ENCODE measurements around the gene CHIT1. TPM values are rescaled to one million over a fixed set of nuclear protein-coding genes. Genes with fewer than 3 reads are reported as not detected.

Gene CHIT1
- polyA plus RNA-seq, 1 donor = 0.10 TPM

DNA sequence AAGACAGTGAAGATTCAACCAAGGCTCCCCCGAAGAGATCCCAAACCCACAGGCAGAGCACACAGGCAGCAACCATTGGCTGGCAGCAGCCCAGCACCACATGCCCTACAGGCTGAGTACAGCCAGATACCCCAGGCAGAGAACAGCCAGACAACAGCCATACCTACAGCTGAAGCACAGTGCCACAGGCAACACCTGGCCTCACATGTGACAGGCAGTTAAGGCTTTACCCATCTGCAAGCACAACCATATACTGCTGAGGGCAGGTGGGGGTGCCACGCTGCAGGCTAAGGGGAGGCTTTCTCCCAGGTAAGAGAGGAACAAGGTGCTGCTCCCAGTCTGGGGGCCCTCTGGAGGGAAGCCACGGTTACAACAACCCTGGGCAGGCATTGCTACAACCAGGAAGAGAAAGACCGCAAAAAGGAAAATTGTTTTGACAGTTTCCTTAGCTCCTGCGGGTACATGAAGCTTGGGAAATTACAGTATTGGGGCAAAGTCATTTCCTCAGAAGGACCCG lies 12.3 kb downstream of the CHIT1 start:
- no peak for DNase-seq

DNA sequence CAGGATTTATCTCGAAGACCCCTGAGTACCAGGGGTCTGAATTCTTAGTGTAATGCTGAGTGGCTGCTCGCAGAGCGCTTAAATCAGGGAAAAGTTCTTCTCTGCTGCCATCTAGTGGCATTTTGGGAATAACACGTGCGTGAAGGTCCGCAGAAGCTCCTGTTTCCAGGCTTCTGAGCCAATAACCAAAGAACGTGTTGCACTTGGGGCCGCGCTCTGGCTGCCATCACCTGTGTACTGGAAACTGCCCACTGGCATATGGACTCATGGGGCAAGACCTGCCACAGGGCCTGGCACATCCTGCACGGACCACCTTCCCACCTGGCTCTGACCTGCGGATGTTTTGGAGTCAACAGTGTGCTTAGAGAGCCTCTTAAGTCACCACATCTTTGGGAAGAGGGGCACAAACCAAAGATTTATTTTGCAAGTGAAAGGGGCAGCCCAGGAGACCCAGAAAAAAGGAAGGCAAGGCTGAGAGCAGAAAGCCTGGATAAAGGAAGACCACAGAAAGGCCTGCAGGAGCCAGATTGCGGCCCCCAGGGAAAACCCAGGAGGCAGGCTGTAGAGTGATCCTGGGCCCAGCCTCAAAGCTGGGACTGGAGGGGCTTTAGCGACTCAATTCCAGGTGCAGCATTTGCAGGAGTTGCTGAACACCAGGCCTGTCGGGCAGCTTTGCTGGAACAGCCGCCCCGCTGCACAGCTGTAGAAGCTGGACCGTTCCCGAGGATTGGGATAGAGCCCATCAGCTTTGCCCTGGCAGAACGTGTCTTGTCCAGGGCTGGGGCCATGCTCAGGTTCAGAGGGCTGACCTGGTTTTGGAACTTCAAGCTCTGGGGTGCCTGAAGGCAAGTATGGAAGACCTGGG lies 13.0 kb downstream of the CHIT1 start:
- peak; percentile 82 for DNase-seq

DNA sequence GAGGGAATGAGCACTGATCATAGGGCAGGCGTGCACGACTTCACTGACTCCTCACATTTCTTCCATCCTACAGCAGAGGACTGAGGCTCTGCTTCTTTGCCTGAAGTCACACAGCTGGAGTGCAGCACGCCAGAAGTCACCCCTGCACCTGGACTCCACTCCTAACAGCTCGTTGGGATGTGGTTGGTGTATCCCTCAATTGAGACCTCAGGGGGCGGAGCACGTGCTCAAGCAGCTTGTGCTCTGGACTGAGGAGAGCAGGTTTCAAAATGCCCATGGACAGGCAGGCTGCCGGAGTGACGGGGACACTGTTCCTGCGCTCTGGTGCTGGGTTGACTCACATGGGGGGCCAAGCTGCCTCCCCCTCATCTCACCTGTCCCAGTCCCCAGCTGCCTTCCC lies 13.9 kb downstream of the CHIT1 start:
- DNase-seq = no peak

DNA sequence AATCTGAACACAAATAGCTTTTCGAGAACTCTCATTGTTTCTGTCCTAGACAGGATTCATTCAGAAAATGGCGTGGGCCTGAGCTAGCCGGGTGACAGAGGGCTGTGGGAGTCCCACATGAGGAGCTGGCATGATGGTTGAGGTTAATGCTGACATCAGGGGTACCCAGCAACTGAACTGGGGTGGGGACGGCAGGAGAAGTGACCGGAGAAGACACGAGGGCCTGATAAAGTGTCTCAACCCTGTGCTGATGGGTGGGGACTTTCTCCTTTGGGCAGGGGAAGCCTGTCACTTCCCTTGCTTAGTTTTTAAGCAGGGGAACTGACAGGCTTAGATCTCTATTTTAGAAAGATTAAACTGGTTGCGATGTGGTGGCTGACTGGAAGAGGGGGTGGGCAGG lies 14.6 kb downstream of the CHIT1 start:
- no peak for DNase-seq

DNA sequence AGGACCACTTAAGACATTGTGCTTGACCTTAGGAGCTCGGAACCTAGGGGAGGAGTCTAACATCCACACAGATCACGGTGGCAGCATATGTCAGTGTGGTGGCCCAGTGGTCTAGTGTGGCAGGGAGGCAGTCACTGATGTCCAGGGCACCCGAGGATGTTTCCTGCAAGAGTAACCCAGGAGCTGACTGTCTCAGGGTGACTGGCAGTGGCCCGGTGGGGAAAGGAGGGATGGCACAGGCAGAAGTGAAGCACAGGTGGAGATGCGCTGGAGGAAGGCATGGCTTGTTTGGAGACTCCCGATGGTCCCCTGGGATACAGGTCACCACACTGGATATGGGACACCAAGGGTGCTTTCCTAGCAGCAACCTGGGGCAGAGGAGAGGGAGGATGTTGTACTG lies 16.3 kb downstream of the CHIT1 start:
- no peak for DNase-seq

DNA sequence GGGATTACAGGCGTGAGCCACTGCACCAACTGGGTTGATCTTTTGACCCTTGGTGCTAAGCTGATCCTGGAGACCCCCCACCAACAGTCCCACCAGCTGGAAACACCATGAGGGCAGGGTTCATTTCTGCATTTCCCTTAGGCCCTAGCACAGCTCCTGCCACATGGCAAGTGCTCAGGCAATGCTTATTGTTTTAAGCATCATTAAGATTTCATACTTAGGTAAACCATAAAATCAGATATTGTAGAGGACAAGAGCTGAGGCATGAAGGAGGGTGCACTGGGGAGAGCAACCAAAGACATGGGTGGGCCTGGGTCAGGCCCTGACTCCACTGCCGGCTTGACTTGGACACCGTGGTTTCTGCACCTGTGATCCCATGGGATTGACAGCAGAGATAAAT lies 17.7 kb downstream of the CHIT1 start:
- no peak for DNase-seq

DNA sequence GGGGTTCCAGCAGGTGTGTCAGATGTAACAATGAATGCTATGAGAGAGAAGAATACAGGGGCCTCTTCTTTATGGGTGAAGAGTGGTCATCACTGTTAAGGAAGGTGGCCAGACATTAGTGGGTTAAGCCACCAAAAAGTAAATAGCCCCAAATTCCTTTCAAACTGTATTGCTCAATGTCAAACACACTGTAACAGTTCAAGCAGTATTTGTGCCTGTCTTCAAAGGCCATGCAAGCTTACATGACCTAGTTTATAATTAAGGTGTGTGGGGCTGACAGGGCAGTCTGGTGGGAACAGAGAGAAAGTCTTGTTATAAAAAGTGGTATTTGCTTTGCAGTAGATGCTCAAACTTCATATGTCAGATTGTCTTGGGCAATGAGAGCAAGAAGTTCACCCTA lies 18.5 kb downstream of the CHIT1 start:
- DNase-seq = no peak

DNA sequence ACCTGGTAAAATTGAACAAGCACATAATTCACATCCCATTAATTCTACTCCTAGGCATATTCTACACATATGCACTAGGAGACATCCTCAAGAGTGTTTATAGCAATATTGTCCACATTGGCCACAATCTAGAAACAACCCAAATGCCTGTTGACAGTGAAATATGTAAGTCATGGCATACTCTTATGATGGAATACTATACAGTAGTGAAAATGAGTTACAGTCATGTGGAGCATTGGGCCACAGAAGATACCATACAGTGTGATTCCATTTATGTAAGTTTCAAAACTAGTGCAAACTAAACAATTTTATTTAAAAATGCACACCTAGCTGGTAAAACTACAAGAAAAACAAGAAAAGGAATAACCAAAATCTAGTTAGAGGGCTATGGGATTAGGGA lies 19.1 kb downstream of the CHIT1 start:
- no peak for DNase-seq

DNA sequence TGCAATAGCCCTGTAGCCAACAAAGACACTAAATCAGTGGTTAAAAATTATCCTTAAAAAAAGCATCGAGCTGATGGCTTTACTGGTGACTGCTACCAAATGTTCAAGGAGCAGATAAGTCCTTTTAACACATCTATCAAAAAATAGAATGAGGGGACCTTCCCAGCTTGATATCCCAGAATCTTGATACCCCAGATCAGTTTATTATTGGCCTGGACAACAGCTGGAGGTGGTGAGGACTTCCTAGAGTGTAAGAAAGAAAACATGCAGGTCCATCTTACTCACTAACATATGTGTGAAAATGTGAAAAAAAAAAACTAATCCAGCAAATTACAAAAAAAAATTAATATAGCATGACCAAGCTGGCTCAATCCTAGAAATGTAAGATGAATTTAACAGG lies 21.3 kb downstream of the CHIT1 start:
- DNase-seq = no peak

DNA sequence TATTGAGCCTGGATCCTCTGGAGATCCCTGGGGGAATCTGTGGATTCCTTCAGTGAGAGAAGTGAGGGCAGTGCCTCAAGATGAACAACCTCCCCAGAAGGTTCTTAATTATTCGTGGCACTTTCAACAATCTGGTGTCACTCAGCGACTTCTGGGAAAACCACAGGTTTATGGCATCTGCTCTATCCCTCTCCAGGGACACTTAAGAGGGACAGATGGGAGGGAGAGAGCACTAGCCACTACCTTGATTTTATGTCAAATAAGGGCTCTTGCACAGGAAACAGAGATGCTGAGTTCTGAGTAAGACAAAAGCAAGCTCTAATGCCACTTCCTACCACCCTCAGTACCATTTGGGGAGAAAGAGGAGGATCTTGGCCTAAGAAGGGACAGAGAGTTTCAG lies 21.7 kb downstream of the CHIT1 start:
- DNase-seq = no peak

DNA sequence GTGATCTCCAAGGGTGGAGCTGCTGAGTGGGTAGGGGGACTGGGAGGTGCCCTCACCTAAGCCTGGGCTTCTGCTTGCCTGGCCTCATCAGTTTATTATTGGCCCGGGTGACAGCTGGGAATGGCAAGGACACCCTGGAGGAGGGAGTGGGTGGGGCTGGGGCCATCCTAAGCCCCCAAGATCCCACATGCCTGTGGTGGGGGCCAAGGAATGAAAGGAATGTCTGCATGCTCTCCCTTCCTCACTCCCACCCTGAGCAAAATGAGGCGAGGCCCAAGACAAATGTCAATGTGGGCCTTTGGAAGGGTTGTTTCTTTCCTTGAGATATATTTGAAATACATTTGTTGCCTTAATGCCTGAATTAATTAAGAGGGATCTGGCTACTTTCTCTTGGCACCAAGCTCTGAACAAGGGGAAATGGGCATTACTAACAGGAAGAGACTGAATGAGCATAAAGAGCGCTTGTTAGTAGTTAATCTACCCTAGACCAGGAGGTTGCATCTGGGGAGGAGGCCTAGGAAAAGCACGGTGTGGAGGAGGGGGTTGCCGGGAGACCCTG lies 23.3 kb downstream of the CHIT1 start:
- DNase-seq = no peak

DNA sequence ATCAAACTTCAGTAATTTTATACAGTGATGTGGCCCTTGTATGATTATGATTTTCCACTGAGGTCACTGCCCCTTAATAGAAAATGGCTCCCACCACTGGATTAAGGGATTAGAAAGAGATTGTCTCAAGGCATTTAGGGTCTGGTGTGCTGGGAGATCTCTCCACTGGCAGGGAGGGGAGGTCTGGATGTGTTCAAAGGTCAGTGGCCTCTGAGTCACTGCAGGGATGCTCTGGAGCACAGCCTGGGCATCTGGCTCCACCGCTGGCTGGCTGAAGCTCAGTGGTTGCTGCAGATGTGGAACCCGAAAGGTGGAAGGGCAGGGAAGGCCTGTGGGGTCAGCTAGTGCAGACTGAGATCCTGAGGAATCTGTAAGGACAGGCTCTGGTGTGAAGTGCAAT lies 24.7 kb downstream of the CHIT1 start:
- no peak for DNase-seq

DNA sequence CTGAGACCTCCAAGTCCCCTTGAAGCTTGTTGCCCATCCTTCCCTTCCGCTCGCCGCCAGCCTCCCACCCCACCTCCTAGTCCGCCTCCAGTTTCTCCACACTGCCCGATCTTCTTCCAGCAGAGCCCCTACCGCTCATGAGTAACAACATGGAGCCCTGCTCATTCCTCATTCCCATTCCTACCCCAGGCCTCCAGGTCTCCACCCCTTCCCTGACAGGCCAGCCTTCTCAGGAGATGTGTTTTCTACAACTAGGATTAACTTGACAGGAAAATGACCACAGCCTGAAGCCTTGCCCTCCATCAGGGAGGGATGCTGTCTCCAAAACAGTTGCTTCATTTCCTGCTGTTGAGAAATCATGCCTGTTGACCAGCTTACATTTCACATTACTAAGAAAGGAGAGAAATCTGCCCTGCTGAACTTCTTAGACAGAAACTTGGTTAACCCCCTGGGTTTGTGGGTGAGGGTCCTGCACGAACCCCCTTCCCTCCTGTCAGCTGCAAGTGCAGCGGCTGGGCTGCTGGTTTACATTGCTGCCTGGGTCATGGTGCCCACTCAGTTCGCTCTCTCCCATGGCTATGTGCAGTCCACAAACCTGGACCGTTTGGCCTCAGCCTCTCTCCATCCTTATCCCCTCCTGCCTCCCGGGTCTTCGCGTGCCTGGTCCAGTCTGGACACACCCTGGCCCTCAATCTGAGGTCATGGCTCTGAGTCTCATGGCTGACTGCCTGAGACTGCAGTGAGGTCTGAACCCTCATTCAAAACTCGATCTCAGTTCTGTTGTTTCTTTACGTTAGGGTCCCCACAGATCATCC lies 26.8 kb downstream of the CHIT1 start:
- no peak for DNase-seq

DNA sequence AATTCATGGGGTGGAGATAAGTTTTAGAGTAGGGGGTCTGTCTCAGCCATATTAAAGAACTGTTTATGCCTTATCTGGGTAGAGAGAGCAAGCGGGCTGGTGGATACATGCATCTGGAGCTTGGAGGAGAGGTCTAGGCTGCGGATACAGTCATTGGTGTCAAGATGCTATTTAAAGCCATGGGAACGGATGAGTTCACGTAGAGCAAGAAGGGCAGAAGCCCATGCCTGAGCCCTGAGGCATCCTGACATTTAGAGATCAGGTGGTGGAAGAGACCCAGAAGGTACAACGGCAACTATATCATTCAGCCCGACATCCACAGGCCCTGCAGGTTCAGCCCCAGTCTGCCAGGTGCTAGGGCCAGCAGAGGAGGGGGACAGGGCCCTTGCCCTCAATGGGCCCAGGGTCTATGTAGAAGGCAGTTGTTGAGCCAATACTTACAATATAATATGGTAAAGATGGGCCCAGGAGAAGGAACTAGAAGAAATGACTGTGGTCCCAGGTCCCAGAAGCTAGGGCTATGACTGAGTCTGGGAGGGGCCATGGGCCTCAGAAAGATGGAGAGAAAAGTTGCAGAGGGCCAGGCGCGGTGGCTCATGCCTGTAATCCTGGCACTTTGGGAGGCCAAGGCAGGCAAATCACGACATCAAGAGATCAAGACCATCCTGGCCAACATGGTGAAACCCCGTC lies 27.8 kb downstream of the CHIT1 start:
- DNase-seq = no peak

DNA sequence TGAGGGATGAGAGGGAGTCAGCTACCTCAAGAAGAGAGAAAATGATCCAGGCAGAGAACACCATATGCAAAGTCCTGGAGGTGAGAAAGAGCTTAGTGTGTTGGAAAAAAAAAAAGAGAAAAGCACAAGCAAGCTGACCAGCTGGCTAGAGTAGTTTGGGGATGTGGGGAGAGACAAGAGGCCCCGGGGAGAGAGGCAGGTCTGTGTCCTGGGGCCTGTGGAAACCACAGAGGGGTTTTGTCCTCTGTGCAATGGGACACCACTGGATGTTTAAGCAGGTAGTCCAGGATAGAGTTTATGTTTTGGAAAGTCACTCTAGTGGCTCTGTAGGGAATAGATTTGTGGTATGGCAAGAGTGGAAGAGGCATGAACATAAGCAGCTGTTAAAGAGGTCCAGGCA lies 28.6 kb downstream of the CHIT1 start:
- no peak for DNase-seq

DNA sequence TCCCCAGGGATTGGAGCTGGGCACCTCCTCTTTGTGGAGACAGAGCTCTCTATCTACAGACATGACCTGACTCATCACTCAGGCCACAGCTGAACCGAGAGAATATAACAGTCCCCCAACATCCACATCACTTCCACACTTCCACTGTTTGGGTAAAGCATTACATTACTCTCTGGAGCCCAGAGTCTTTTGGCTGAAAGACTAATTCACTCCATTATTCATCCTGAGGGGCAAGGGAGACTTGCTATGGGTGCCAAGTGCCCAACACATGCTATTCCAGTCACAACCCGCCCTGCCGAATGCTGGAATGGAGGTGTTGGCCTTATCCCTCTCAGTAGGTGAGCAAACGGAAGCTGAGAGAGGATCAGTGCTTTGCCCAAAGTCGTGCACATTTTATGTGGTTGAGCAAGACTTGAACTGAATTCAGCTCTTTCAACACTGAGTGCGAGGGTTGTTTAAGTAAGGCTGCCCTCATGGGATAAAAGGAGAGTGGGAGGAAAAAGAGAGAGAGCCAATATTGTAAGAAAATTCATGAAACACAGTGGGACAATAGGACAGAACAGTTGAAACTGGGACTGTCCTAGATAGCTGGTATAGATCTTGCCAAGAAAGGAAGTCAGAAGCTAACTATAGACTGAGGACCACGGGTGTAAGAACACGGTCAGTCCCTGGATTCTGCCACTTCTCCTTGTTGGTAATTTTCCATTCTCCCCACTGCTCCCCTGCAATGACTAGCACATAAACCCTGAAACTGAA lies 29.5 kb downstream of the CHIT1 start:
- DNase-seq = no peak

DNA sequence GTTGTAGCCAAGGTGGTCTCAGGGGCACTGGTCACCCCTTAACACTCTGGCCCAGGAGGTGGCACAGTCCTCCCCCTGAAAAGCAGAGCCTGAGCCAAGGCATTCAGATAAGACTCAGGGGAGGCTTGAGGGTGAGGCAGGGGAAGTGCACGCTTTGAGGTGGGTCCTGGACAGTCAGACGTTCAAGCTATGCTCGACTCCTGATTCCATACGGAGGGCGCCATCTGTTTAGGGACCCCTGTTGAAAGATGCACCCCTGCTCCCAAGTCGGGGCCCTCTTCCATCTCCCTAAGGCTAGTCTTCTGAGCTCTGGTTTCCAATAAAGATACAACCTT lies 30.0 kb downstream of the CHIT1 start:
- no peak for DNase-seq

DNA sequence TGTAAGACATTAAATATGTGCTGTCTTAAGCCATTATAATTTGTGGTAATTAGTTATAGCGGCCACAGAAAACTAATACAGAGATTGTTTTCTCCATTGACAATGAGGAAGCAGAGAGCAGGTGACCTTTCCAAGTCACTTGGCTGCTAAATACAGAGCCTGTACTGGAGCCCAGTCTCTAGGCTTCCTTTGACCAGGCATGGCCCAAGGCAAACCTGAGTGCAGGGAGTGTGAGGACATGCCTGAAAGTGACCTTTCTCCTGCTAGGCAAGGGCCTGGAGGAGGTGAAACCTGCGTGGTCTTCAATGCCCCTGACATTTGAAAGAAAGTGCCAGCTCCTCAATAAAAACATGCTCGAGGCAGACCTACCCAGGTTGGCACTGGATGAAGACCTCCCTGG lies 30.5 kb downstream of the CHIT1 start:
- DNase-seq = no peak

DNA sequence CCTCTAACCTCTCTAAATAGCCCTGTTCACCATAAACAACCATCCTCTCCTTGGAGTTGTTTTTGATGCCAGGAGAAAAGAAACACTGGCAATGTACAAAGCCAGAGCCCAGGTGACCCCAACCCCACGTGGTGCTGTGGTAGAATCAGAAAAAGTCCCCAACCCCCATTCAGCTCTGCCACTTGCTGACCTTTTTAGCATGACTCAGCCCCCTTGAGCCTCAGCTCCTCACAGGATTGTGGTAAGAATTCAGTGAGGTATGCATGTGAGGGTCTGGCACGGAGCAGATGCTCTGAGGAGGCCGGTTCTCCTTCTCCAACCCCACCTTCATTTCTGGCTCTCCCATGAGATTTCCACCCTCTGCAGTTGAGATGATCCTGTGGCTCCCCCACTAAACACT lies 31.8 kb downstream of the CHIT1 start:
- no peak for DNase-seq

DNA sequence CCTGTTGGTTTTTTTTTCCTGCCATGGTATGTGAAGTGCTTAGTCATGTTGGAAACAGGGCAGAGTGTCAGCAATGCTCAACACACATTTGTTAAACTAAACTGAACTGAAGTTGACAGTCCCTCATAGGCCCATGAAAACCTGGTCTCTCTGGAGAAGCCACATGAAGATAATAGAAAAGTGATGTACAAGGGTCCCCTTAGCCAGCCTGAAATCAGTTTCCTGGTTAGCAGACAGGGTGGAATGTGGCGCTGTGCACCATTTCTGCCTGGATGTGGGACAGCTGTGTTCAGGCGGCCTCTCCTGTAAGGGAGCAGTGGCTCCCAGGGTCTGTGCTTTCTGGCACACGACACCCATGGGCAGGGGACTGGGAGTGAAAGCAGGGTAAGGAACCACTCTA lies 33.1 kb downstream of the CHIT1 start:
- DNase-seq = no peak

DNA sequence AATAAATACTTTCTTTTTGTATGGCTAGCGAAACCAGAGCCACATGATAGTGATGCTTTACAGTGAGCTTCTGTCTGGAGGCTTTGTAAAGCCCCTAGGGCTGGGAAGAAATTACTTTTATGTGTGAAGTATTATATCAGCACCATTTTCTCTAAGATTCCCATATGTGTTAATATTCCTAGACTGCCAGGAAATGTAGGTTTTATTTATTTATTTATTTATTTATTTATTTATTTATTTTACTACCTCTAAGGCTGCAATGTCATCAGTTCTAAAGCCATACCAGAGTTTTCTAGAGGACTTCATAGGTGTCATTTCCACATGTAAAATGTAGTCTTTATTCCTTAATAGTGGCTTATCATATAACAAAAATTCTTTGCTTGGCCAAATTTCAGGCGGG lies 38.5 kb downstream of the CHIT1 start:
- no peak for DNase-seq

DNA sequence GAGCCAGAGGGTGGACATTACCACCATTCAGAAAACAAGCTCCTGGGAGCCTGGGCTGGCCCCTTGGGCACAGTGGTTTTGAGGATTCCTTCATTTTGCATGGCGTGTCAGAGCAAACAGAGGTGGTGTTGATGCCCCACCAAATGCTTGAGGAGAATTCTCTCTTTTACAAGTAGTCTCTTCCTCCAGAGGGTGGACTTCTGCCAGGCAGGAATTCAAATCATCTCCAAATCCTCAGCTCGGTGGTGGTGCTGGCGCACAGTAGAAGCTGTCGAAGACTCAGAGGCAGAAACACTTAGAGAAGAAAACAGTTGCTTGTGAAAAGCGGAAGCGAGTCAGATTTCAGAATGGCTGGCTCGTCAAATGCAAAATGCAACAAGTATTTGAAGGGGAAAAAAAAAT lies 39.5 kb downstream of the CHIT1 start:
- no peak for DNase-seq
